NAMALWA (cell line): ENCODE results near the gene LBHD1.
A peak's percentile ranks its signal among the peaks of the same experiment; 100 is the strongest.
"Not testable (repeated sequence)": the region's sequence is repeated elsewhere in the genome, so short reads cannot be mapped to it uniquely, and the experiment has no call there.

Experiments used
- DNase-seq: peaks from one replicate; pipeline ENCODE4 v3.0.0-alpha.2; 2015; ENCODE audit warnings: low spot score

Gene LBHD1

DNA sequence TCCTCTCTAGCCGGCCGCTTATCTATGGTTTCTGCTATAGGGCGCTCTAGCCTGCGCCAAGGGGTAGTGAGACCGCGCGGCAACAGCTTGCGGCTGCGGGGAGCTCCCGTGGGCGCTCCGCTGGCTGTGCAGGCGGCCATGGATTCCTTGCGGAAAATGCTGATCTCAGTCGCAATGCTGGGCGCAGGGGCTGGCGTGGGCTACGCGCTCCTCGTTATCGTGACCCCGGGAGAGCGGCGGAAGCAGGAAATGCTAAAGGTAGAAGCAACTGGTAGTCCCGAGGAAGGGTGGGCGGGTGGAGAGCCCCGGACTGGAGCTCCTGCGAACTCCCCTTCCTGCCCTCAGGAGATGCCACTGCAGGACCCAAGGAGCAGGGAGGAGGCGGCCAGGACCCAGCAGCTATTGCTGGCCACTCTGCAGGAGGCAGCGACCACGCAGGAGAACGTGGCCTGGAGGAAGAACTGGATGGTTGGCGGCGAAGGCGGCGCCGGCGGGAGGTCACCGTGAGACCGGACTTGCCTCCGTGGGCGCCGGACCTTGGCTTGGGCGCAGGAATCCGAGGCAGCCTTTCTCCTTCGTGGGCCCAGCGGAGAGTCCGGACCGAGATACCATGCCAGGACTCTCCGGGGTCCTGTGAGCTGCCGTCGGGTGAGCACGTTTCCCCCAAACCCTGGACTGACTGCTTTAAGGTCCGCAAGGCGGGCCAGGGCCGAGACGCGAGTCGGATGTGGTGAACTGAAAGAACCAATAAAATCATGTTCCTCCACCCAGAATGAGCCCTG, at the start of gene LBHD1, which contains the start of gene UQCC3:
Gene LBHD1, minus strand, starts transcription at position 660 of the 782 bp plus-strand sequence. CDS start 2,236 bp downstream, outside the sequence.
Gene UQCC3, plus strand, starts transcription at position 66 of the 782 bp plus-strand sequence. Its CDS starts 73 bp downstream, at position 139.
- DNase-seq: peak; percentile 90

- DNase-seq: no peak
Measured at GRCh38 chr11:62719302-62719978, 47.4 kb upstream of the LBHD1 start.

GRCh38 chr11:62716816-62717215, 44.7 kb upstream of the LBHD1 start:
- DNase-seq: no peak

DNA sequence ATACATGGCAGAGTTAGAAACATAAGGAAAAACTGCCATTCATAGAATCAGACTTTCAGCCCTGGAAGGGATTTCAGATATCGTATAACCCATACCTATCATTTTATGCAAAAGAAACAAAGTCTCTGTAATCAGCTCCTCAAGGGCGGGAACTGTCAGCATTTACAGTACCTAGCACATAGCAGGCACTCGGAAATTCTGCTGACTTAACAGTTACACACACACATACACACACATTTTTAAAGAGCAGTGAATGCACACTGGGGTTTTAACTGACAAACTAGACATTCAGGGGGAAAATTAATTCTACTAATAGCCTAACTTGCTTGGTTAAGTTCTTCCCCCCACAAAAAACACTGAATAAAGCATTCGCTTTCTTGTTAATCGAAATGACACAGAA, 44.1 kb upstream of the LBHD1 start:
- DNase-seq: no peak

GRCh38 chr11:62715150-62716130, 43.4 kb upstream of the LBHD1 start:
- no peak for DNase-seq

GRCh38 chr11:62713343-62713742, 41.3 kb upstream of the LBHD1 start:
- no peak for DNase-seq

GRCh38 chr11:62712861-62713260, 40.8 kb upstream of the LBHD1 start:
- DNase-seq: no peak

GRCh38 chr11:62712276-62712812, 40.3 kb upstream of the LBHD1 start:
- no peak for DNase-seq

DNA sequence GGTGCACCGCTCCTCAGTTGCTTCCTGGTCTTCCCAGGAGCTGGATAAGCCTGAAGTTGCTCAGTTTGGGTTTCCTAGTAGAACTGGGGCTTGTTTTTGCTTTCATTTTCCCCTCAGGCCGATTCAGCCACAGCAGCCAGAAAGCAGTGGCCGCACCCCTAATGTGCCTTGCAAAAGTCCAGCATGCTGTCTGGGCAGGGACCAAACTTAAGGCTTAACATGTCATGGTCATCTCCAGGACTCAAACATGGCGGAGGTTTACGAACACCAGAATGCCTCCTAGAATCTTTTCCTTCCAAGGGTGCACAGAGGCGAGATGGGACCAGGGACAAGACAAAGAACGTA, 37.9 kb upstream of the LBHD1 start:
- DNase-seq: peak; percentile 56

GRCh38 chr11:62709247-62710000, 37.4 kb upstream of the LBHD1 start:
- peak; percentile 98 for DNase-seq

DNA sequence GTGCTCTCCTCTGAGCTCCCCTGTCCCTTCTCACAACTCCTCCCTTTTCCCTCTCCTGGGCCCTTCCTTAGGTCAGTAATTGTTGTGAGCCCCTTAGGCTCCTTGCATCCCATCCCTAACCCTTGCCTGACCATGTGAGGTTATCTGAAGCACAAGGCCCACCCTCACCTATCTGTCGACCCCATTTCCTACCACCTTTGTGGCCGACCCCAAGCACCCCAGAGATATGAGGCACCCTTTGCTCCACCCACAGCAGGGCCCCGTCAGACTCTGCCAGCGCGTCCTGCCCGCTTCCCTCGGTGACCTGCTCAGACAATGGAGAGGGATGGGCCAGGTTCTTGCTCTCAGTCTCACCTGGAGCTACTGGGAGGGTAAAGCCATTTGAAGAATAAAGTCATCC, 36.7 kb upstream of the LBHD1 start:
- no peak for DNase-seq

- no peak for DNase-seq
Measured at GRCh38 chr11:62708392-62708791, 36.3 kb upstream of the LBHD1 start.

GRCh38 chr11:62707277-62707861, 35.3 kb upstream of the LBHD1 start, which contains the start of the genes BSCL2 and GNG3:
Gene BSCL2 (minus strand): TSS chr11:62707424. CDS start chr11:62707195, 229 bp downstream.
Gene GNG3 (plus strand): TSS chr11:62707676. CDS start chr11:62708296, 620 bp downstream.
- DNase-seq: no peak

DNA sequence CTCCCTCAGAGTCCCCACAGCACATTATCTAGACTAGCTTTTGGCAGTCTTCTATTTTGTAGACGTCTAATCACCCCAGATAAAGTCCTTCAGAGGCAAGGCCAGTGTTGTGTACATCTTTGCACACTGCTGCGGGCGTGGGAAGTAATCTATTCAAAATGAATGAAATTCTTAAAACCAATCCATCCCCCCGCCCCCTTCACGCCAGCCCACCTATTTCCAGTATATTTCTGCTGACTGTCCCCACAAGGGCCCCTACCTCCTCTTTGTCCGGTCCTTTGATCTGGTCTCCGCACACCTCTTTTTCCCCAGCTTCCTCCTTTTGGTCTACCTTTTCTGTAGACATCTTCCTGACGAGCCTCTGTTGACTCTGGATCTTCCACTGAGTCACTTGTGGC, 34.8 kb upstream of the LBHD1 start:
- DNase-seq: no peak

GRCh38 chr11:62705880-62706849, 34.1 kb upstream of the LBHD1 start:
- peak; percentile 95 for DNase-seq

- no peak for DNase-seq
Measured at GRCh38 chr11:62705413-62705812, 33.3 kb upstream of the LBHD1 start.

DNA sequence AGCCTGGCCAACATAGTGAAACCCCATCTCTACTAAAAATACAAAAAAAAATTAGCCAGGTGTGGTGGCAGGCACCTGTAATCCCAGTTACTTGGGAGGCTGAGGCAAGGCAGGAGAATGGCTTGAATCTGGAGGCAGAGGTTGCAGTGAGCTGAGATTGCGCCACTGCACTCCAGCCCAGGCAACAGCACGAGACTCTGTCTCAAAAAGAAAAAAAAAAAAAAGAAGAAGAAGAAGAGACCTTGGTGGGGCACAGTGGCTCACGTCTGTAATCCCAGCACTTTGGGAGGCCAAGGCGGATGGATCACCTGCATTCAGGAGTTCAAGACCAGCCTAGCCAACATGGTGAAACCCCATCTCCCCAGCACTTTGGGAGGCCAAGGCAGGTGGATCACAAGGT, 31.9 kb upstream of the LBHD1 start:
- not testable (repeated sequence) for DNase-seq

DNA sequence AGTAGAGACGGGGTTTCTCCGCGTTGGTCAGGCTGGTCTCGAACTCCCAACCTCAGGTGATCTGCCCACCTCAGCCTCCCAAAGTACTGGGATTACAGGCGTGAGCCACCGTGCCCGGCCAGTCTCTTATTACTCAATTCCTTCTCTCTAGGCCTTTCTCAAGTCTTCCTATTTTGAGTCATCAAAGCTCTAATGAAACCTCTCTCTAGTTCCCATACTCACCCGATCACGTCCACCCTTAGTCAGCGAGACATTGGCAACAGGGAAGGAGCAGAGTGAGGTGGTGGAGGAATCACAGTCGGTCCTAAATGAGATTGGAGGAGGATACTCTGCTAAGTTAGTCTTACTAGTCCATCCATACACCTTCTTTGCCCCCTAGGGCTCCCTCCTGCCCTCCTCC, 30.2 kb upstream of the LBHD1 start:
- no peak for DNase-seq

DNA sequence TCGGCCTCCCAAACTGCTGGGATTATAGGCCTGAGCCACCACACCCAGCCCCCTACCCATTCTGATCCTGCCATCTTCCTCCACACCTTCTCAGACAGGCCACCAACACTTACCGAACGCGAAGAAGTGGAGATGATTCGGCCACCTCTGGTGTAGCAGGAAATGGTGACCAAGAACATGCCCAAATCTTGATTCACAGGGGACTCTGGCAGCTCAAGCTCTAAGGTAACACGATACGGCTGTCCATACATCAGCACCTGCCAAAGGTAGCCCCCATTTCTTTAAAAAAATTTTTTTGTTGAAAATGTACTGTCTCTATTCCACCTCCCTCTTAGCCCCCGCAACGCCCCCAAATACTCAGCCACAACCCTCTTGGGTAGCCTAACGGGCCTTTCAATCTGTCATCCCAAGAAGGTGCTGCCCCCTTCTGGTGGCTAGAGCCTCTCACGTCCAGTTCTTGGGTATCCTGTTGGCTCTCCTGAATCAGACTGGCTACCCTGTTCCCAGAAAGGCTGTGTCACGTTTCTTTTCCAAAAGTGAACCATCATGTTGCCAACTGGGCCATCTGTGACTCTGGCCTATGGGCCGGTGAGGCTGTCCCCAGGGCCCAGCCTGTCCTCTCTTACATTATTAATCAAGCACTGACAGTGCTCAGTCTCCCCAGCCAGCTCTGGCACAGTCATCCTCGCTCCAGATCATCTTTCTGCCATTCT, 22.5 kb upstream of the LBHD1 start:
- DNase-seq: peak; percentile 81
